Loucy (cell line): ENCODE results near the gene MEIS1.

Experiments used
- EZH2phosphoT487 ChIP-seq: fragments of 200-600 bp; IDR thresholded peaks from 2 replicates; pipeline ENCODE4 v1.6.1; 2018; ENCODE audit warnings: antibody characterized with exemption, mild to moderate bottlenecking, moderate library complexity, borderline replicate concordance
- TF ChIP-seq, protein P1 (sequence below): fragments of 200-600 bp; sonication (generic); conservative IDR thresholded peaks from 2 replicates; pipeline ENCODE4 v1.5.1; 2014; ENCODE audit warnings: mild to moderate bottlenecking, antibody characterized with exemption, low read length

DNA sequence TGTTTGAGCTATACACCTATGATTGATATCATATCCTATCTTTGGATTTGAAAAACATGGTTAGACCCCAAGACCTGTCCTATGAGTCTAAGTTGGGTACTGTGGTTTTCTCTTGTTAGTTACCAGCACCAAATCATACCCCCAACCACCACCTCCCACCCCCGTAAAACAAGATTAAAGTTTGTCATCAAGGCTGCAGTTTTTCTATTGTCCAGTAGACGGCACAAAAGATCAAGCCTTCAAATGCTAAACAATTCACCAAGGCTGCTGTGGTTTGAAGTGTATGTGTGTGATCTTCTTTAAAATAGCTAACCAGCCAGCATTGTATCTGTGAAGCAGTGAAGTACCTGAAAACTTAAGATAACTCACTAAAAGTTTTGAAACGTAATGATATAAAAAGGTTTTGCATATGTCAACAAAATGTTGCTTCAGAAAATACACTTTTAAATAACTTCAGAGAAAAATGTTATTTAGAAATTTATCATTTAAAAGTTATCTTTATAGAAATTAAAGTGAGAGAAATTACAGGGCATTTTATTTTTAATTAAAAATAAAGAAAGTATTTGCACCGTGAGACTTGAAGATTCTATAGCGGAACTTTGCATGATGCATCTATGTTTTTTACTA lies 5.8 kb upstream of the MEIS1 start:
- TF ChIP-seq, protein P1, sequence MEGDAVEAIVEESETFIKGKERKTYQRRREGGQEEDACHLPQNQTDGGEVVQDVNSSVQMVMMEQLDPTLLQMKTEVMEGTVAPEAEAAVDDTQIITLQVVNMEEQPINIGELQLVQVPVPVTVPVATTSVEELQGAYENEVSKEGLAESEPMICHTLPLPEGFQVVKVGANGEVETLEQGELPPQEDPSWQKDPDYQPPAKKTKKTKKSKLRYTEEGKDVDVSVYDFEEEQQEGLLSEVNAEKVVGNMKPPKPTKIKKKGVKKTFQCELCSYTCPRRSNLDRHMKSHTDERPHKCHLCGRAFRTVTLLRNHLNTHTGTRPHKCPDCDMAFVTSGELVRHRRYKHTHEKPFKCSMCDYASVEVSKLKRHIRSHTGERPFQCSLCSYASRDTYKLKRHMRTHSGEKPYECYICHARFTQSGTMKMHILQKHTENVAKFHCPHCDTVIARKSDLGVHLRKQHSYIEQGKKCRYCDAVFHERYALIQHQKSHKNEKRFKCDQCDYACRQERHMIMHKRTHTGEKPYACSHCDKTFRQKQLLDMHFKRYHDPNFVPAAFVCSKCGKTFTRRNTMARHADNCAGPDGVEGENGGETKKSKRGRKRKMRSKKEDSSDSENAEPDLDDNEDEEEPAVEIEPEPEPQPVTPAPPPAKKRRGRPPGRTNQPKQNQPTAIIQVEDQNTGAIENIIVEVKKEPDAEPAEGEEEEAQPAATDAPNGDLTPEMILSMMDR = peak; percentile 92
- TF ChIP-seq EZH2phosphoT487 = no peak
